ENCODE results near the gene GPR162. TPM values are rescaled to one million over a fixed set of nuclear protein-coding genes. Genes with fewer than 3 reads are reported as not detected.

Gene GPR162
- total RNA-seq, 1 donor from 2014 or later, result 1.2 TPM

GRCh38 chr12:6799147-6799546 is 22.5 kb upstream of the GPR162 start:
- no peak for DNase-seq (ENCODE audit: low read depth)
- H3K4me3 ChIP-seq (ENCODE audit: low read depth, low read length), result no peak overlapping the region

GRCh38 chr12:6807170-6807569 is 14.5 kb upstream of the GPR162 start:
- TF ChIP-seq CTCF (conservative IDR thresholded peaks at IDR 0.05; ENCODE audit: low read depth, low read length), result no peak
- no peak overlapping the region for H3K4me3 ChIP-seq (ENCODE audit: low read depth, low read length)
- no peak for DNase-seq (ENCODE audit: low read depth)

More at GRCh38 chr12:6799147-6799546, 22.5 kb upstream of the GPR162 start:
- no peak for TF ChIP-seq CTCF (conservative IDR thresholded peaks at IDR 0.05; ENCODE audit: low read depth, low read length)

GRCh38 chr12:6809056-6809455 is 12.6 kb upstream of the GPR162 start:
- no peak for TF ChIP-seq CTCF (conservative IDR thresholded peaks at IDR 0.05; ENCODE audit: low read depth, low read length)
- DNase-seq (ENCODE audit: low read depth), result no peak
- H3K4me3 ChIP-seq (ENCODE audit: low read depth, low read length), result no peak overlapping the region

GRCh38 chr12:6810758-6811157 is 10.9 kb upstream of the GPR162 start:
- H3K4me3 ChIP-seq (ENCODE audit: low read depth, low read length), result no peak overlapping the region
- DNase-seq (ENCODE audit: low read depth), result no peak
- TF ChIP-seq CTCF (conservative IDR thresholded peaks at IDR 0.05; ENCODE audit: low read depth, low read length), result no peak

GRCh38 chr12:6813363-6813762 is 8.3 kb upstream of the GPR162 start:
- H3K4me3 ChIP-seq (ENCODE audit: low read depth, low read length), result no peak overlapping the region
- DNase-seq (ENCODE audit: low read depth), result no peak
- no peak for TF ChIP-seq CTCF (conservative IDR thresholded peaks at IDR 0.05; ENCODE audit: low read depth, low read length)

- H3K4me3 ChIP-seq (ENCODE audit: low read depth, low read length), result no peak overlapping the region
- no peak for TF ChIP-seq CTCF (conservative IDR thresholded peaks at IDR 0.05; ENCODE audit: low read depth, low read length)
- DNase-seq (ENCODE audit: low read depth), result no peak
Observed at GRCh38 chr12:6816598-6816997, 5.0 kb upstream of the GPR162 start.

- DNase-seq (ENCODE audit: low read depth), result no peak
- no peak for TF ChIP-seq CTCF (conservative IDR thresholded peaks at IDR 0.05; ENCODE audit: low read depth, low read length)
- no peak overlapping the region for H3K4me3 ChIP-seq (ENCODE audit: low read depth, low read length)
Observed at GRCh38 chr12:6817098-6817497, 4.5 kb upstream of the GPR162 start.
